Retina (tissue), 1 donor: ENCODE data around the gene DPH1.

Experiments used
- DNase-seq: peaks from one replicate; pipeline ENCODE4 v3.0.0-alpha.2; 2016

DPH1 gene

GRCh38 chr17:2027528-2028233, 2.3 kb upstream of the DPH1 start:
- DNase-seq = no peak

- DNase-seq = no peak
Measured at GRCh38 chr17:2028234-2028614, 1.7 kb upstream of the DPH1 start.

GRCh38 chr17:2028737-2029136, 1.2 kb upstream of the DPH1 start:
- peak; percentile 44 for DNase-seq

- no peak for DNase-seq
Measured at GRCh38 chr17:2030779-2031163, 818 bp downstream of the DPH1 start.

- no peak for DNase-seq
Measured at GRCh38 chr17:2033153-2033552, 3.2 kb downstream of the DPH1 start.

- DNase-seq = no peak
Measured at GRCh38 chr17:2034157-2034556, 4.2 kb downstream of the DPH1 start.

- no peak for DNase-seq
Measured at GRCh38 chr17:2034806-2035540, 5.0 kb downstream of the DPH1 start.

- DNase-seq = no peak
Measured at GRCh38 chr17:2035541-2036488, 5.9 kb downstream of the DPH1 start.

GRCh38 chr17:2037155-2037554, 7.2 kb downstream of the DPH1 start:
- no peak for DNase-seq

- DNase-seq = no peak
Measured at GRCh38 chr17:2040219-2040827, 10.4 kb downstream of the DPH1 start.

- no peak for DNase-seq
Measured at GRCh38 chr17:2040942-2041560, 11.1 kb downstream of the DPH1 start.

- DNase-seq = peak; percentile 99
Measured at GRCh38 chr17:2041561-2042389, 11.8 kb downstream of the DPH1 start, which contains the start of gene OVCA2. OVCA2 (plus strand) TSS chr17:2042022; CDS start chr17:2042048, 26 bp downstream.

GRCh38 chr17:2042390-2042847, 12.5 kb downstream of the DPH1 start:
- peak; percentile 52 for DNase-seq

GRCh38 chr17:2042933-2043332, 13.0 kb downstream of the DPH1 start:
- DNase-seq = no peak

- no peak for DNase-seq
Measured at GRCh38 chr17:2043785-2044184, 13.8 kb downstream of the DPH1 start.

GRCh38 chr17:2044263-2044894, 14.4 kb downstream of the DPH1 start:
- no peak for DNase-seq

GRCh38 chr17:2047590-2047989, 17.6 kb downstream of the DPH1 start:
- DNase-seq = no peak

- DNase-seq = no peak
Measured at GRCh38 chr17:2048805-2049204, 18.9 kb downstream of the DPH1 start.

GRCh38 chr17:2049333-2050299, 19.7 kb downstream of the DPH1 start:
- DNase-seq = peak; percentile 69
